ENCODE results near the gene FMNL1. TPM values are rescaled to one million over a fixed set of nuclear protein-coding genes. Genes with fewer than 3 reads are reported as not detected.
A peak's percentile ranks its signal among the peaks of the same experiment; 100 is the strongest.

FMNL1 gene
- total RNA-seq, 4 donors from 2014 or later = 8.3 to 13.6 (median 8.8) TPM

- intact Hi-C loops (cut with DNase I; ENCODE audit: low total_unique reads) = no loop called here
- WGBS, 2 donors = 77 to 88% methylated on average over 18 to 19 of the region's 19 CpGs
- no peak overlapping the region for H3K4me3 ChIP-seq (ENCODE audit: low read depth, poor library complexity, severe bottlenecking)
- DNase-seq (ENCODE audit: low spot score in 2 of 2) = peak in 1 of 2 donors; percentile 84
- TF ChIP-seq CTCF (IDR thresholded peaks at IDR 0.05) = no peak
- no peak for TF ChIP-seq POLR2A (IDR thresholded peaks at IDR 0.05)
These were observed 9.9 kb downstream of the FMNL1 start for GRCh38 chr17:45231481-45232116.

GRCh38 chr17:45232514-45233422 lies 11.1 kb downstream of the FMNL1 start:
- intact Hi-C loops (cut with DNase I; ENCODE audit: low total_unique reads) = no loop called here
- DNase-seq (ENCODE audit: low spot score in 2 of 2) = peak in 1 of 2 donors; percentile 82
- no peak for TF ChIP-seq POLR2A (IDR thresholded peaks at IDR 0.05)
- no peak for TF ChIP-seq CTCF (IDR thresholded peaks at IDR 0.05)
- WGBS, 2 donors = 91 to 92% methylated on average over 9 of the region's 9 CpGs
- H3K4me3 ChIP-seq (ENCODE audit: low read depth, poor library complexity, severe bottlenecking) = no peak overlapping the region

- no peak for DNase-seq (ENCODE audit: low spot score in 2 of 2)
- H3K4me3 ChIP-seq (ENCODE audit: low read depth, poor library complexity, severe bottlenecking) = no peak overlapping the region
- TF ChIP-seq CTCF (IDR thresholded peaks at IDR 0.05) (no peak), POLR2A (IDR thresholded peaks at IDR 0.05) (no peak)
- WGBS, 2 donors = 84 to 86% methylated on average over 8 of the region's 8 CpGs
- intact Hi-C loops (cut with DNase I; ENCODE audit: low total_unique reads) = no loop called here
These were observed 11.8 kb downstream of the FMNL1 start for GRCh38 chr17:45233423-45233924.

- no peak for TF ChIP-seq CTCF (IDR thresholded peaks at IDR 0.05)
- no peak for TF ChIP-seq POLR2A (IDR thresholded peaks at IDR 0.05)
- no peak overlapping the region for H3K4me3 ChIP-seq (ENCODE audit: low read depth, poor library complexity, severe bottlenecking)
- intact Hi-C loops (cut with DNase I; ENCODE audit: low total_unique reads) = no loop called here
- WGBS, 2 donors = 48 to 61% methylated on average over 6 of the region's 6 CpGs
- DNase-seq (ENCODE audit: low spot score in 2 of 2) = no peak
These were observed 13.1 kb downstream of the FMNL1 start for GRCh38 chr17:45234641-45235415.

GRCh38 chr17:45235416-45236281 lies 14.0 kb downstream of the FMNL1 start:
- no peak overlapping the region for H3K4me3 ChIP-seq (ENCODE audit: low read depth, poor library complexity, severe bottlenecking)
- intact Hi-C loops (cut with DNase I; ENCODE audit: low total_unique reads) = loop anchor here (1.0 kb wide), 1 partner anchor 22 kb away; no protein-coding TSS in a partner anchor
- WGBS, 2 donors = 46 to 55% methylated on average over 13 to 20 of the region's 20 CpGs
- TF ChIP-seq POLR2A (IDR thresholded peaks at IDR 0.05) (no peak), CTCF (IDR thresholded peaks at IDR 0.05) (peak in 1 of 3 donors; percentile 63)
- DNase-seq (ENCODE audit: low spot score in 2 of 2) = peak; percentile 62 to 94
